Sigmoid colon (tissue), 7 donors: ENCODE results near the gene CHCHD10. TPM values are rescaled to one million over a fixed set of nuclear protein-coding genes. Genes with fewer than 3 reads are reported as not detected.

Experiments
- DNase-seq: peaks from one replicate; pipeline ENCODE4 v3.0.0-alpha.2; 2019
- H3K27ac ChIP-seq, 4 donors: fragments of 200-600 bp; sonication (generic); one replicate each; pipeline ENCODE4 v1.5.1; 2016 to 2019; ENCODE audit warnings: mild to moderate bottlenecking in 1 of 4
- H3K27me3 ChIP-seq, 3 donors: fragments of 200-600 bp; sonication (generic); one replicate each; pipeline ENCODE4 v1.5.1; 2019; ENCODE audit warnings: mild to moderate bottlenecking in 1 of 3
- H3K36me3 ChIP-seq, 4 donors: fragments of 200-600 bp; sonication (generic); one replicate each; pipeline ENCODE4 v1.5.1; 2016 to 2019
- H3K4me1 ChIP-seq, 4 donors: fragments of 200-600 bp; sonication (generic); one replicate each; pipeline ENCODE4 v1.5.1; 2017 to 2019
- H3K4me3 ChIP-seq, 4 donors: fragments of 200-600 bp; sonication (generic); one replicate each; pipeline ENCODE4 v1.5.1; 2017 to 2019; ENCODE audit warnings: mild to moderate bottlenecking in 2 of 4, moderate library complexity in 1 of 4
- H3K9me3 ChIP-seq, 4 donors: fragments of 200-600 bp in 3 of 4; sonication (generic) in 3 of 4; one replicate each; pipeline versions ENCODE4 v1.5.1 to v1.6.1; 2013 to 2019
- EP300 ChIP-seq, 4 donors: sonication (generic); formaldehyde crosslinking; IDR thresholded peaks; one replicate each; pipeline ENCODE4 v1.6.1; 2017; ENCODE audit warnings: antibody characterized with exemption in 4 of 4
- POLR2A ChIP-seq, 2 donors: fragments of 450-650 bp; IDR thresholded peaks; one replicate each; pipeline ENCODE4 v1.6.1; 2016; ENCODE audit warnings: antibody characterized with exemption in 2 of 2, mild to moderate bottlenecking in 2 of 2, moderate library complexity in 2 of 2
- POLR2AphosphoS5 ChIP-seq, 4 donors: sonication (generic); formaldehyde crosslinking; IDR thresholded peaks; one replicate each; pipeline ENCODE4 v1.6.1; 2017; ENCODE audit warnings: antibody characterized with exemption in 4 of 4
- WGBS, 2 donors: extraction: QIAGEN DNeasy Blood & Tissue Kit; methylation state at CpG; one replicate each; pipeline ENCODE4 v1.1.7; 2013; 5-methylcytosine and 5-hydroxymethylcytosine counted together
- intact Hi-C: fragments of 100-400 bp; cut with DNase I; formaldehyde crosslinking; loops from one replicate; pipeline ENCODE4 v1.15.1; 2023
- polyA plus RNA-seq, 3 donors: library from polyadenylated mRNA; stranded (reverse); fragments of 200-250 nt; gene quantifications; one replicate each; pipeline ENCODE4 v1.2.3, GENCODE V29; 2013
- total RNA-seq, 4 donors: library from RNA; depleted of rRNA; stranded (reverse); fragments of >200 nt; gene quantifications; one replicate each; pipeline ENCODE4 v1.1.0, GENCODE V29; 2016
- TF ChIP-seq, protein P1 (sequence below), 4 experiments: fragments of 450-650 bp in 3 of 4; fragments of 200-600 bp in 1 of 4; IDR thresholded peaks; one replicate each; pipeline ENCODE4 v1.5.1; 2016 to 2019; ENCODE audit warnings: antibody characterized with exemption in 4 of 4, mild to moderate bottlenecking in 3 of 4, moderate library complexity in 2 of 4
- donor health status: healthy with polysubstance abuse.
- donor health status: Bipolar disorder and iron deficiency.
- donor health status: healthy.

The CHCHD10 gene
- total and polyA plus RNA-seq, 7 donors: 5.7 to 336 (median 51.5) TPM

DNA sequence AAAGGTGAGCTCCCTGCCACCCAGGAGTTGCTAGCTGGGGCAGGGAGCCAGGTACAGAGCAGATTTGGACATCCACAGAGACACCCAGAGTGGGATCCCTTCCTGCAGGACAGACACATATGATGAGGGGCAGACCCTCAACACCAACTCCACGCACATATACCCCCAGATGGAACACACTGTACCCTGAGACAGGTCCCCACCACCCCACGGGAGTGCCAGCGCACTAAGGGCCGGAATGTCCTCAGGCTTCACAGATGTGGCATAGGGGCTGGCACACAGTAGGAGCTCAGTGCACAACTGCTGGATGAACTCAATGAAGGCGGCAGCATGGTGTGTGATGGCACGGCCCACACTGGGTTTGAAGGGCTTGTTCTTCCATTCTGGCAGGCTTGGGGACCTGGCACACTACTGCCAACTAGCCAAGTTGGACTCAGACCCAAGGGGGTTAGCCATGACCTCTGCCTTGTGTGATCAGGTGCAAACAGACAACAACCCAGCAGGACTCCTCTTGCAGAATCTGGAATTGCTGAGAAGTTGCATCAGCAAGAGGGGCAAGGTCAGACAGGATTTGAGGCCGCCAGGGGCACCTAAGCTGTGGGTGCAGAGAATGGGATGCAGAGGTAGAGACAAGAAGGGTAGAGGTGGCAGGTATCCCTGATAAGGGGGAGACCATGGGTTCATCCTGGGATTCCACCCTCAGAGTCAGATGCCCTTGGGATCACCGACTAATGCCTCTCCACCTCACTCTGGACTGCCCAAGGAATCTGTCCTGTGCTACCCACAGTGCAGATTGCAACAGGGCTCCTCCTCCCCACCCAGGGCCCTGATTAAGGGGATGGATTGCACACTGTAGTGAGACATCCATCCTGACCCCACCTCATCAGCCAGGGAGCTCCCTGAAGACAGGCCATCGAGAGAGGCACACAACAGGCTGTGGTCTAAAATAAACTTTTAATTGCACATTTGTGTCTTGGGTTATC lies 2.6 kb downstream of the CHCHD10 start:
- 86 to 93% methylated on average over 9 of the region's 9 CpGs for WGBS, 2 donors
- Histone ChIP-seq H3K4me3 (no peak overlapping the region), H3K4me1 (peaks cover 0 to 63% (median 51%) of the 10 kb centered on the region in 4 donors), H3K27ac (no peak overlapping the region), H3K36me3 (no peaks in the 10 kb centered on the region), H3K27me3 (no peaks in the 10 kb centered on the region), H3K9me3 (no peaks in the 10 kb centered on the region)
- TF ChIP-seq POLR2A (IDR thresholded peaks at IDR 0.05) (no peak), EP300 (IDR thresholded peaks at IDR 0.05) (no peak), POLR2AphosphoS5 (IDR thresholded peaks at IDR 0.05) (no peak)
- TF ChIP-seq, protein P1, sequence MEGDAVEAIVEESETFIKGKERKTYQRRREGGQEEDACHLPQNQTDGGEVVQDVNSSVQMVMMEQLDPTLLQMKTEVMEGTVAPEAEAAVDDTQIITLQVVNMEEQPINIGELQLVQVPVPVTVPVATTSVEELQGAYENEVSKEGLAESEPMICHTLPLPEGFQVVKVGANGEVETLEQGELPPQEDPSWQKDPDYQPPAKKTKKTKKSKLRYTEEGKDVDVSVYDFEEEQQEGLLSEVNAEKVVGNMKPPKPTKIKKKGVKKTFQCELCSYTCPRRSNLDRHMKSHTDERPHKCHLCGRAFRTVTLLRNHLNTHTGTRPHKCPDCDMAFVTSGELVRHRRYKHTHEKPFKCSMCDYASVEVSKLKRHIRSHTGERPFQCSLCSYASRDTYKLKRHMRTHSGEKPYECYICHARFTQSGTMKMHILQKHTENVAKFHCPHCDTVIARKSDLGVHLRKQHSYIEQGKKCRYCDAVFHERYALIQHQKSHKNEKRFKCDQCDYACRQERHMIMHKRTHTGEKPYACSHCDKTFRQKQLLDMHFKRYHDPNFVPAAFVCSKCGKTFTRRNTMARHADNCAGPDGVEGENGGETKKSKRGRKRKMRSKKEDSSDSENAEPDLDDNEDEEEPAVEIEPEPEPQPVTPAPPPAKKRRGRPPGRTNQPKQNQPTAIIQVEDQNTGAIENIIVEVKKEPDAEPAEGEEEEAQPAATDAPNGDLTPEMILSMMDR (IDR thresholded peaks at IDR 0.05): no peak
- intact Hi-C loops: loop anchor here (5.0 kb wide), 3 partner anchors 48 to 223 kb away; no protein-coding TSS in a partner anchor
- DNase-seq: no peak

DNA sequence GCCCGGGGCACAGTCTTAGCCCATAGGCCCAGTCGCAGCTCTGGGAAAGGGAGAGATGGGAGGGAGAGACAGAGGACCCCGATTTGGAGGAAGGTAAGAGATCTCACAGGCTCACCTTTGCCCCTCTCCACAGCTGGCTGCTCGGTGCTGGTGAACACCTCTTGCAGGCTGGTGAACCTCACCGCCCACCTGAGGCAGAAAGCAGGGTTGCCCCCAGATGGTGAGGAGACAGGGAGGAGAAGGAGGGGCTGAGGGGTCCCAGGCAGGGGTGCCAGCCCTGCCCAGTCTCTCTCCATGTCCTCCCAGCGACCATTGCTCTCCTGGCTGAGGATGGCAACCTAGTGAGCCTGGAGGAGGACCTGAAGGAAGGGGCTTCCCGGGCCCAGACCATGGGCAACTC lies 3.8 kb downstream of the CHCHD10 start:
- no peak for TF ChIP-seq EP300 (IDR thresholded peaks at IDR 0.05)
- TF ChIP-seq, protein P1 (IDR thresholded peaks at IDR 0.05): no peak
- TF ChIP-seq POLR2A (IDR thresholded peaks at IDR 0.05): no peak
- TF ChIP-seq POLR2AphosphoS5 (IDR thresholded peaks at IDR 0.05): no peak
- Histone ChIP-seq H3K36me3 (no peaks in the 10 kb centered on the region), H3K4me1 (peaks cover 0 to 53% (median 45%) of the 10 kb centered on the region in 4 donors), H3K9me3 (no peaks in the 10 kb centered on the region), H3K4me3 (peak overlapping the region in 3 of 4 donors; percentile 3 to 37 (median 27)), H3K27me3 (no peaks in the 10 kb centered on the region), H3K27ac (peak overlapping the region in 1 of 4 donors; percentile 29)
- 67 to 68% methylated on average over 7 of the region's 7 CpGs for WGBS, 2 donors
- intact Hi-C loops: no loop called here
- DNase-seq: no peak

DNA sequence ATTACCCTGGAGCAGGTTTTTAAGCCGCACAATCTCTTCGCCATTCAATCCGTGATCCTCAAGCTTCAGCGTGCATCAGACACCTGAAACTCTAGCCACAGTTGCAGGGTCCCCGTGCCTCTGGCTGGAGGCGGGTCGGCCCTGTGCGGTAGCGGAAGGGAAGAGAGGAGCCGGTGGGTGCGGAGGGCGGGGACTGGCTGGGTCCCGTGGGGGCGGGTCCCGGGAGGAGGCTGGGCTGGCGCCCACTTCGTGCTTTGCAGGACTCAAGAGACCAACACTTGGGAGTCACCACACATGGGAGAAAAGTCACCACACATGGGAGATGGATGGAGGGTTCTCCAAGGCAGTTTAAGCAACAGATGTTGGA lies 4.2 kb downstream of the CHCHD10 start:
- intact Hi-C loops: no loop called here
- H3K27ac ChIP-seq: peak overlapping the region in 1 of 4 donors; percentile 29
- no peak for DNase-seq
- H3K9me3 ChIP-seq: no peaks in the 10 kb centered on the region
- no peaks in the 10 kb centered on the region for H3K36me3 ChIP-seq
- peak overlapping the region in 3 of 4 donors; percentile 3 to 37 (median 27) for H3K4me3 ChIP-seq
- no peak for TF ChIP-seq EP300 (IDR thresholded peaks at IDR 0.05)
- TF ChIP-seq POLR2AphosphoS5 (IDR thresholded peaks at IDR 0.05): no peak
- TF ChIP-seq, protein P1 (IDR thresholded peaks at IDR 0.05): no peak
- TF ChIP-seq POLR2A (IDR thresholded peaks at IDR 0.05): no peak
- H3K4me1 ChIP-seq: peaks cover 0 to 49% (median 41%) of the 10 kb centered on the region in 4 donors
- 39 to 66% methylated on average over 17 of the region's 17 CpGs for WGBS, 2 donors
- no peaks in the 10 kb centered on the region for H3K27me3 ChIP-seq

DNA sequence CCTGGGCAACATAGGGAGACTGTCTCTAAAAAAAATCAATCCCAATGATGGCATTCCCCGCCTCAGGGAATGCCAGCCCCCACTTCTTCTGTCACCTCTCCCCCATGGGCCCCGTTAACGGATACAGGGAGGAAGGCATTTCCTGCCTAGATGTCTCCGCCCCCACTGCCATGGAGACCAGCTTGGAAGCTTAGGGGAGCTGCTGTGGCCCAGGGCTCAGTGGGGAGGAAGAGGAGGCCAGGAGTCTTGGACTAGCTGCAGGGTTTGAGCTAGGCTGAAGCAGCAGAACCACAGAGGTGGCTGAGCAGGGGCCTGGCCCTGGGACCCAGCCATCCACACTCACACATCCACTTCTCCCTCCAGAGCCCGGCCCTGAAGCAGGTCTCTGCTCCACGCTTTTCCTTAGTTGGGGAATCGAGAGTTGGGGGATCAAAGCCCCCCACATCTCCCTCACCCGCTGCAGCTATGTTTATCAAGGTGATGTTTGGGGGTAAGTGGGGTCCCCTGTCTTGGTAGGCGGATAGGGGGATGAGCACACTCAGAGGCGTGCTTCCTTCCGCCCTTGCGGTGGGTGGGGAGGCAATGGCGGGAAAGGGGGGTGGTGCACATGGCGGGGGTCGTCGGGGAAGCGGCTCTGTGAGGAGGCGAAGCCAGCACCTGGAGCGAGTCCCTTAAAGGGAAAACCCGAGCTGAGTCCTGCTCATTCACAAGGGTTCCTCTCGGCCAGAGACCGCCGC lies 4.8 kb downstream of the CHCHD10 start, which contains the start of gene C22orf15:
Gene C22orf15 (plus strand): TSS at position 149 of the 737 bp plus-strand sequence. CDS start 317 bp downstream, at position 466.
- intact Hi-C loops: no loop called here
- DNase-seq: no peak
- no peaks in the 10 kb centered on the region for H3K36me3 ChIP-seq
- H3K9me3 ChIP-seq: no peaks in the 10 kb centered on the region
- WGBS, 2 donors: 36 to 69% methylated on average over 23 of the region's 23 CpGs
- peak within 1 kb of the TSS in 3 of 4 donors; percentile 3 to 37 (median 27) for H3K4me3 ChIP-seq
- peaks cover 0 to 46% (median 36%) of the 10 kb centered on the region in 4 donors for H3K4me1 ChIP-seq
- no peak for TF ChIP-seq EP300 (IDR thresholded peaks at IDR 0.05)
- TF ChIP-seq, protein P1 (IDR thresholded peaks at IDR 0.05): no peak
- TF ChIP-seq POLR2A (IDR thresholded peaks at IDR 0.05): no peak
- TF ChIP-seq POLR2AphosphoS5 (IDR thresholded peaks at IDR 0.05): no peak
- H3K27ac ChIP-seq: peak within 1 kb of the TSS in 1 of 4 donors; percentile 29
- no peaks in the 10 kb centered on the region for H3K27me3 ChIP-seq
